A549 (cell line): Measurements from ENCODE around the gene PHTF2. TPM values are rescaled to one million over a fixed set of nuclear protein-coding genes. Genes with fewer than 3 reads are reported as not detected.

ENCODE experiments used
- ATAC-seq, 2 experiments: fragments of 200-7000 bp in 1 of 2; fragments of >200 bp in 1 of 2; cut with Nextera tagmentation in 1 of 2; cut with Tn5 transposase in 1 of 2; 3 replicates each; pipeline versions ENCODE4 v1.8.0 to v1.9.1; 2018 to 2020; ENCODE audit warnings: mild to moderate bottlenecking in 1 of 2, moderate library complexity in 1 of 2
- CTCF ChIA-PET: fragments of 300-600 bp; sonication (Branson Sonifier 250); formaldehyde crosslinking; extraction: SDS; loops from one replicate; lab custom pipeline; 2021; ENCODE audit warnings: antibody characterized with exemption, inconsistent platforms; lab: Yijun Ruan, JAX
- POLR2A ChIA-PET: fragments of 350-600 bp; formaldehyde crosslinking; extraction: SDS; loops from one replicate; lab custom pipeline; 2021; ENCODE audit warnings: antibody characterized with exemption, inconsistent platforms; lab: Yijun Ruan, JAX
- DNase-seq, 2 experiments: peaks; one replicate each; pipeline versions ENCODE4 v3.0.0 to v3.0.0-alpha.2; 2011 to 2016; ENCODE audit warnings: low read depth in 1 of 2, low spot score in 1 of 2
- FAIRE-seq: peaks from 2 replicates; lab custom pipeline; 2011; peaks lifted over from hg19 to GRCh38; lab: Jason Lieb, UNC
- H3K27ac ChIP-seq, 2 experiments: fragments of >200 bp; sonication (Bioruptor Twin); formaldehyde crosslinking; 3 replicates each; pipeline ENCODE4 v1.5.1; 2016 to 2017
- H3K4me1 ChIP-seq: fragments of >200 bp; sonication (Bioruptor Twin); formaldehyde crosslinking; 3 replicates; pipeline ENCODE4 v1.6.1; 2016
- H3K4me2 ChIP-seq: fragments of >200 bp; sonication (Bioruptor Twin); formaldehyde crosslinking; 3 replicates; pipeline ENCODE4 v1.6.1; 2016
- H3K4me3 ChIP-seq: fragments of >200 bp; sonication (Bioruptor Twin); formaldehyde crosslinking; 3 replicates; pipeline ENCODE4 v1.5.1; 2016
- H3K9me3 ChIP-seq: fragments of >200 bp; sonication (Bioruptor Twin); formaldehyde crosslinking; 3 replicates; pipeline ENCODE4 v1.6.1; 2016
- FOSB ChIP-seq: fragments of 250-450 bp; sonication (Bioruptor Pico); IDR thresholded peaks from 2 replicates; pipeline ENCODE4 v1.5.0; 2020; ENCODE audit warnings: mild to moderate bottlenecking, moderate library complexity
- FOXS1 ChIP-seq: fragments of 250-450 bp; sonication (Bioruptor Pico); IDR thresholded peaks from 2 replicates; pipeline ENCODE4 v1.5.0; 2020; ENCODE audit warnings: mild to moderate bottlenecking, moderate library complexity
- HEYL ChIP-seq: fragments of 250-450 bp; sonication (Bioruptor Pico); IDR thresholded peaks from 2 replicates; pipeline ENCODE4 v1.8.0; 2021; ENCODE audit warnings: mild to moderate bottlenecking, moderate library complexity
- HOXB13 ChIP-seq: fragments of 250-450 bp; sonication (Bioruptor Pico); IDR thresholded peaks from 2 replicates; pipeline ENCODE4 v1.5.0; 2020; ENCODE audit warnings: low read depth, mild to moderate bottlenecking, moderate library complexity
- JUNB ChIP-seq: fragments of >200 bp; sonication (Bioruptor Twin); formaldehyde crosslinking; IDR thresholded peaks from 2 replicates; pipeline ENCODE4 v1.6.1; 2016
- KDM1A ChIP-seq: fragments of 200-600 bp; sonication (generic); IDR thresholded peaks from 2 replicates; pipeline ENCODE4 v1.6.1; 2016; ENCODE audit warnings: low read depth, mild to moderate bottlenecking
- MAFK ChIP-seq: fragments of 450-650 bp; IDR thresholded peaks from 2 replicates; pipeline ENCODE4 v1.6.1; 2014; ENCODE audit not compliant: partially characterized antibody
- NPAS2 ChIP-seq: fragments of 250-450 bp; sonication (Bioruptor Pico); IDR thresholded peaks from 2 replicates; pipeline ENCODE4 v1.8.0; 2022; ENCODE audit warnings: mild to moderate bottlenecking, moderate library complexity, borderline replicate concordance
- PHF8 ChIP-seq: fragments of 200-600 bp; sonication (generic); IDR thresholded peaks from 2 replicates; pipeline ENCODE4 v1.6.1; 2016; ENCODE audit warnings: low read depth, mild to moderate bottlenecking, antibody characterized with exemption, moderate library complexity, borderline replicate concordance
- POLR2AphosphoS2 ChIP-seq: conservative IDR thresholded peaks from 2 replicates; pipeline ENCODE4 v1.6.1; 2012; ENCODE audit warnings: low read length, improper control_type of control experiment, inconsistent platforms
- RFX5 ChIP-seq: fragments of 450-650 bp; IDR thresholded peaks from 2 replicates; pipeline ENCODE4 v1.7.1; 2014; ENCODE audit warnings: antibody characterized with exemption, mild to moderate bottlenecking, moderate library complexity
- RNF2 ChIP-seq: fragments of 200-600 bp; sonication (generic); IDR thresholded peaks from 2 replicates; pipeline ENCODE4 v1.6.1; 2016; ENCODE audit warnings: low read depth, mild to moderate bottlenecking, antibody characterized with exemption, moderate library complexity, borderline replicate concordance
- TFCP2L1 ChIP-seq: fragments of 250-450 bp; sonication (Bioruptor Pico); IDR thresholded peaks from 2 replicates; pipeline ENCODE4 v1.5.0; 2021; ENCODE audit warnings: mild to moderate bottlenecking
- ZC3H11A ChIP-seq: fragments of 450-650 bp; IDR thresholded peaks from 2 replicates; pipeline ENCODE4 v1.6.1; 2014; ENCODE audit warnings: antibody characterized with exemption, mild to moderate bottlenecking
- WGBS: methylation state at CpG from one replicate; pipeline ENCODE4 v1.1.6; 2017; ENCODE audit errors: missing lambda C conversion rate; 5-methylcytosine and 5-hydroxymethylcytosine counted together
- polyA plus RNA-seq, 4 experiments: library from polyadenylated mRNA; depleted of rRNA in 3 of 4; stranded (reverse); fragments of >200 nt; fragmentation: RNase III in 1 of 4; extraction: RNeasy Plus Mini Kit Qiagen cat#74134 plus additional on column Dnase treatment in 1 of 4; gene quantifications; 2 replicates in 3 of 4; 3 replicates in 1 of 4; pipeline ENCODE4 v1.2.3, GENCODE V29; 2011 to 2017
- TF ChIP-seq, protein P1 (sequence below): fragments of 200-600 bp; sonication (generic); IDR thresholded peaks from 2 replicates; pipeline ENCODE4 v1.6.1; 2016; ENCODE audit warnings: antibody characterized with exemption, mild to moderate bottlenecking, moderate library complexity
- TF ChIP-seq, protein P2 (sequence below): fragments of >200 bp; sonication (Bioruptor Twin); formaldehyde crosslinking; IDR thresholded peaks from 2 replicates; pipeline ENCODE4 v1.6.1; 2016
- TF ChIP-seq, protein P3 (sequence below): IDR thresholded peaks from 2 replicates; pipeline ENCODE4 v1.6.1; 2012; ENCODE audit warnings: low read depth, borderline replicate concordance
- TF ChIP-seq, protein P4 (sequence below): fragments of 450-650 bp; IDR thresholded peaks from 2 replicates; pipeline ENCODE4 v1.6.1; 2014; ENCODE audit warnings: antibody characterized with exemption

The PHTF2 gene
- polyA plus RNA-seq, 2 of the 4 experiments (the other 2 are of a cell fraction), result 14.5 to 41.6 TPM

DNA sequence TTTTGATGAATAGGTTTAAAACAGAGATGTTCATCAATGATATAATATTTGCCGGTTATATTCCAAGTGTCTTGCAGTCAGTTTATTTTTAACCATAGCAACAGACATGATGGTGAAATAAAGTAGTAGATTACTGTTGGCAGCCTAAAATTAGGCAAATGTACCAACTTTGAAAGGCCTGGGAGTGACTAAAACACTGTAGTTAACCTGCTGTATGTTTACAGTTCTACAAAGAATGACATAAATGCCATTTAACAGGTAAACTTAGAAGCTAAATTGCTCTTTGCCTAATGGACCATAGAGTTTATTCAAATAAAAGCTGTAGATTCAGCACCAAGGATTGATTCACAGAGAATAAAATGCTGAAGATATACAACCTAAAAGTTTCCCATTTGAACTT lies 64.1 kb downstream of the PHTF2 start (continued):
- TF ChIP-seq, protein P1, sequence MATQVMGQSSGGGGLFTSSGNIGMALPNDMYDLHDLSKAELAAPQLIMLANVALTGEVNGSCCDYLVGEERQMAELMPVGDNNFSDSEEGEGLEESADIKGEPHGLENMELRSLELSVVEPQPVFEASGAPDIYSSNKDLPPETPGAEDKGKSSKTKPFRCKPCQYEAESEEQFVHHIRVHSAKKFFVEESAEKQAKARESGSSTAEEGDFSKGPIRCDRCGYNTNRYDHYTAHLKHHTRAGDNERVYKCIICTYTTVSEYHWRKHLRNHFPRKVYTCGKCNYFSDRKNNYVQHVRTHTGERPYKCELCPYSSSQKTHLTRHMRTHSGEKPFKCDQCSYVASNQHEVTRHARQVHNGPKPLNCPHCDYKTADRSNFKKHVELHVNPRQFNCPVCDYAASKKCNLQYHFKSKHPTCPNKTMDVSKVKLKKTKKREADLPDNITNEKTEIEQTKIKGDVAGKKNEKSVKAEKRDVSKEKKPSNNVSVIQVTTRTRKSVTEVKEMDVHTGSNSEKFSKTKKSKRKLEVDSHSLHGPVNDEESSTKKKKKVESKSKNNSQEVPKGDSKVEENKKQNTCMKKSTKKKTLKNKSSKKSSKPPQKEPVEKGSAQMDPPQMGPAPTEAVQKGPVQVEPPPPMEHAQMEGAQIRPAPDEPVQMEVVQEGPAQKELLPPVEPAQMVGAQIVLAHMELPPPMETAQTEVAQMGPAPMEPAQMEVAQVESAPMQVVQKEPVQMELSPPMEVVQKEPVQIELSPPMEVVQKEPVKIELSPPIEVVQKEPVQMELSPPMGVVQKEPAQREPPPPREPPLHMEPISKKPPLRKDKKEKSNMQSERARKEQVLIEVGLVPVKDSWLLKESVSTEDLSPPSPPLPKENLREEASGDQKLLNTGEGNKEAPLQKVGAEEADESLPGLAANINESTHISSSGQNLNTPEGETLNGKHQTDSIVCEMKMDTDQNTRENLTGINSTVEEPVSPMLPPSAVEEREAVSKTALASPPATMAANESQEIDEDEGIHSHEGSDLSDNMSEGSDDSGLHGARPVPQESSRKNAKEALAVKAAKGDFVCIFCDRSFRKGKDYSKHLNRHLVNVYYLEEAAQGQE, result no peak
- TF ChIP-seq, protein P2, sequence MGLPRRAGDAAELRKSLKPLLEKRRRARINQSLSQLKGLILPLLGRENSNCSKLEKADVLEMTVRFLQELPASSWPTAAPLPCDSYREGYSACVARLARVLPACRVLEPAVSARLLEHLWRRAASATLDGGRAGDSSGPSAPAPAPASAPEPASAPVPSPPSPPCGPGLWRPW, result no peak
- TF ChIP-seq ZC3H11A (no peak), JUNB (no peak), RNF2 (no peak), TFCP2L1 (no peak), POLR2AphosphoS2 (no peak)
- TF ChIP-seq, all 56 proteins: peak for 0

DNA sequence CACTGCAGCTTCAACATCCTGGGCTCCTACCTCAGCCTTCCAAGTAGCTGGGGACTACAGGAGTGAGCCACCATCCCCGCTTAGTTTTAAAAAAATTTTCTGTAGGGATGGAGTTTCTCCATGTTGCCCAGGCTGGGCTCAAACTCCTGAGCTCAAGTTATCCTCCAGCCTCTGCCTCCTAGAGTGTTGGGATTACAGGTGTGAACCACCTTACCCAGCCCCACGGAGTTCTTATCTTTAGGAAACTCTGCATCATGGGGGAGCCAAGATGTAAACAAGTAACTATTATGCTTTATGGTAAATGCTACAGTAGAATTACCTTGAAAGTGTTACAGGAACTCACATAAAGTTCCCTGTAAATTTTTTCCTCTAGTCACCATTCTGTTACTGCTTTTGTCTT lies 65.3 kb downstream of the PHTF2 start:
- ChIA-PET CTCF (interaction anchor here (0.6 to 1.5 kb wide), 3 partner anchors 10 to 1640 kb away, joined by 3 read pairs; no protein-coding TSS in a partner anchor), POLR2A (no interaction called here)
- 86% methylated on average over 2 of the region's 2 CpGs for WGBS
- no peak overlapping the region for H3K27ac ChIP-seq
- H3K4me1 ChIP-seq, result peaks cover 23% of the 10 kb centered on the region
- no peak for FAIRE-seq
- H3K9me3 ChIP-seq, result no peaks in the 10 kb centered on the region
- no peak overlapping the region for H3K4me3 ChIP-seq
- DNase-seq, result no peak
- no peak for ATAC-seq
- no peak overlapping the region for H3K4me2 ChIP-seq
- TF ChIP-seq NPAS2 (CRISPR knock-in tag), result no peak
- no peak for TF ChIP-seq KDM1A
- no peak for TF ChIP-seq HEYL (CRISPR knock-in tag)
- no peak for TF ChIP-seq HOXB13 (CRISPR knock-in tag)
- TF ChIP-seq RFX5, result no peak
- TF ChIP-seq MAFK, result no peak
- no peak for TF ChIP-seq ZC3H11A
- no peak for TF ChIP-seq PHF8

DNA sequence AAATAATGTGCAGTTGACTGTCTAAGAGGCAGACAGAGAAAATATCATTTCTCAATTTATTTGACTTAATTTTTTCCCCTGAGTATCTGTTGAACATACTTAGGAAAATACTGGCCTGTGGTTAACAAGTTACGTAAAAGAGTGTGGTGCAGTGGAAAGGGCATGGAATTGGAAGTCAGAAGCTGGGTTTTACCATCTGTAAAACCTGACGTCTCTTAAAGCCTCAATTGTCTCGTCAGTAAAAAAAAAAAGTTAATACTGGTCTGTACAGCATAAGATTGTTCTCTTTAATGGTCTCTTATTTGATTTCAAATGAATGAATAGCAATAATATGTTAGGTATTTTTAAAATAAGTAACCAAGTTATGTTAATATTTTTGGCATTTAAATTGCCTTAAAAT lies 67.8 kb downstream of the PHTF2 start:
- ChIA-PET CTCF (interaction anchor here (2.2 kb wide), 1 partner anchor 67 kb away, joined by 11 read pairs; the partner anchor contains the start of genes PHTF2 and TMEM60), POLR2A (interaction anchor here (1.0 kb wide), 1 partner anchor 68 kb away, joined by 4 read pairs; the partner anchor contains the start of genes PHTF2 and TMEM60)

More for the DNA sequence above, 67.8 kb downstream of the PHTF2 start:
- Histone ChIP-seq H3K4me2 (peak overlapping the region; percentile 72), H3K9me3 (no peaks in the 10 kb centered on the region), H3K27ac (peak overlapping the region; percentile 70 to 76; a peak in 4 of 6 replicates), H3K4me3 (no peak overlapping the region), H3K4me1 (peaks cover 22% of the 10 kb centered on the region)
- TF ChIP-seq, protein P3, sequence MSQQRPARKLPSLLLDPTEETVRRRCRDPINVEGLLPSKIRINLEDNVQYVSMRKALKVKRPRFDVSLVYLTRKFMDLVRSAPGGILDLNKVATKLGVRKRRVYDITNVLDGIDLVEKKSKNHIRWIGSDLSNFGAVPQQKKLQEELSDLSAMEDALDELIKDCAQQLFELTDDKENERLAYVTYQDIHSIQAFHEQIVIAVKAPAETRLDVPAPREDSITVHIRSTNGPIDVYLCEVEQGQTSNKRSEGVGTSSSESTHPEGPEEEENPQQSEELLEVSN, result no peak
- TF ChIP-seq FOSB (CRISPR knock-in tag) (no peak), FOXS1 (CRISPR knock-in tag) (no peak), RFX5 (no peak), PHF8 (no peak), KDM1A (no peak)
- TF ChIP-seq, protein P4, sequence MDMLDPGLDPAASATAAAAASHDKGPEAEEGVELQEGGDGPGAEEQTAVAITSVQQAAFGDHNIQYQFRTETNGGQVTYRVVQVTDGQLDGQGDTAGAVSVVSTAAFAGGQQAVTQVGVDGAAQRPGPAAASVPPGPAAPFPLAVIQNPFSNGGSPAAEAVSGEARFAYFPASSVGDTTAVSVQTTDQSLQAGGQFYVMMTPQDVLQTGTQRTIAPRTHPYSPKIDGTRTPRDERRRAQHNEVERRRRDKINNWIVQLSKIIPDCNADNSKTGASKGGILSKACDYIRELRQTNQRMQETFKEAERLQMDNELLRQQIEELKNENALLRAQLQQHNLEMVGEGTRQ, result no peak
- FAIRE-seq, result no peak
- peak in 1 of 2 experiments; percentile 19; a peak in 1 of 6 replicates for ATAC-seq
- DNase-seq, result no peak
- WGBS, result 81% methylated on average over 3 of the region's 3 CpGs
